ENCODE measurements around the gene ZNF98. TPM values are rescaled to one million over a fixed set of nuclear protein-coding genes. Genes with fewer than 3 reads are reported as not detected.

Gene ZNF98
- total RNA-seq (under 1 TPM; 0.25 to 0.75 TPM), polyA plus RNA-seq (under 1 TPM; 0.07 to 0.10 TPM)

DNA sequence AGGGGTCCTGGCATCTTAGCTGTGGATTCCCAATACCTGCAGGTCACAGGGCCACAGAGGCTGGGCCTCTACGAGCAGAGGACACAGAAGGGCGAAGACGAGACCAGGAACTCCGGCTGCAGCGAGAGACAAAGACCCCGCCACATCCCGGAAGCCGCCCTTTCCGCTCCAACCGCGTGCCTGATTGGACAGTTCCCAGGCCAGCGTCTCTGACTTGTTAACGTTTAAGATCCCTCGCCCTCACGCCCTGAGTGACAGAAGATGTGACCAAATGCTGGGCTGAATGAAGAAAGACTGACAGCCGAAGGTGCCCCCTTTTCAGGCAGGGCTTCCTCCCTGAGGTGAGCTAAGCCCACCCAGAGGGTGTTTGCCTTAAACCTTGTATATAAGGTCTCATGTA, at the start of gene ZNF98:
TSS of gene ZNF98 (minus strand) at position 136 of the 400 bp plus-strand sequence. CDS start at position 14, 122 bp downstream.
- no peaks in the 10 kb centered on the region for H3K36me3 ChIP-seq (ENCODE audit: control insufficient read depth in 4 of 4, insufficient read depth in 3 of 4, low read depth in 1 of 4, low read length in 3 of 4)
- no peak for DNase-seq (ENCODE audit: low spot score)
- 8% methylated on average over 16 of the region's 16 CpGs for WGBS
- no peaks in the 10 kb centered on the region for H3K4me1 ChIP-seq (ENCODE audit: control insufficient read depth in 4 of 4, insufficient read depth in 4 of 4, low read length in 3 of 4)
- H3K27me3 ChIP-seq (ENCODE audit: control insufficient read depth in 4 of 4, insufficient read depth in 4 of 4, low read length in 3 of 4): no peaks in the 10 kb centered on the region
- TF ChIP-seq, protein P1, sequence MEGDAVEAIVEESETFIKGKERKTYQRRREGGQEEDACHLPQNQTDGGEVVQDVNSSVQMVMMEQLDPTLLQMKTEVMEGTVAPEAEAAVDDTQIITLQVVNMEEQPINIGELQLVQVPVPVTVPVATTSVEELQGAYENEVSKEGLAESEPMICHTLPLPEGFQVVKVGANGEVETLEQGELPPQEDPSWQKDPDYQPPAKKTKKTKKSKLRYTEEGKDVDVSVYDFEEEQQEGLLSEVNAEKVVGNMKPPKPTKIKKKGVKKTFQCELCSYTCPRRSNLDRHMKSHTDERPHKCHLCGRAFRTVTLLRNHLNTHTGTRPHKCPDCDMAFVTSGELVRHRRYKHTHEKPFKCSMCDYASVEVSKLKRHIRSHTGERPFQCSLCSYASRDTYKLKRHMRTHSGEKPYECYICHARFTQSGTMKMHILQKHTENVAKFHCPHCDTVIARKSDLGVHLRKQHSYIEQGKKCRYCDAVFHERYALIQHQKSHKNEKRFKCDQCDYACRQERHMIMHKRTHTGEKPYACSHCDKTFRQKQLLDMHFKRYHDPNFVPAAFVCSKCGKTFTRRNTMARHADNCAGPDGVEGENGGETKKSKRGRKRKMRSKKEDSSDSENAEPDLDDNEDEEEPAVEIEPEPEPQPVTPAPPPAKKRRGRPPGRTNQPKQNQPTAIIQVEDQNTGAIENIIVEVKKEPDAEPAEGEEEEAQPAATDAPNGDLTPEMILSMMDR (IDR thresholded peaks at IDR 0.05; ENCODE audit: low read depth, low read length, missing input control): no peak
- TF ChIP-seq FOXA2 (IDR thresholded peaks at IDR 0.05): no peak
- TF ChIP-seq, protein P2, sequence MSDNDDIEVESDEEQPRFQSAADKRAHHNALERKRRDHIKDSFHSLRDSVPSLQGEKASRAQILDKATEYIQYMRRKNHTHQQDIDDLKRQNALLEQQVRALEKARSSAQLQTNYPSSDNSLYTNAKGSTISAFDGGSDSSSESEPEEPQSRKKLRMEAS (IDR thresholded peaks at IDR 0.05): no peak
- H3K27ac ChIP-seq (ENCODE audit: low read depth in 1 of 2, low read length in 2 of 2): no peak within 1 kb of the TSS
- peak within 1 kb of the TSS; percentile 11 to 54 (median 47) for H3K4me3 ChIP-seq (ENCODE audit: low read depth in 1 of 3, low read length in 3 of 3)
- H3K9ac ChIP-seq (ENCODE audit: low read depth in 1 of 2, low read length in 2 of 2): no peak within 1 kb of the TSS
- peaks cover 7 to 18% (median 14%) of the 10 kb centered on the region in 4 donors for H3K9me3 ChIP-seq (ENCODE audit: control insufficient read depth in 4 of 4, low read length in 3 of 4)

DNA sequence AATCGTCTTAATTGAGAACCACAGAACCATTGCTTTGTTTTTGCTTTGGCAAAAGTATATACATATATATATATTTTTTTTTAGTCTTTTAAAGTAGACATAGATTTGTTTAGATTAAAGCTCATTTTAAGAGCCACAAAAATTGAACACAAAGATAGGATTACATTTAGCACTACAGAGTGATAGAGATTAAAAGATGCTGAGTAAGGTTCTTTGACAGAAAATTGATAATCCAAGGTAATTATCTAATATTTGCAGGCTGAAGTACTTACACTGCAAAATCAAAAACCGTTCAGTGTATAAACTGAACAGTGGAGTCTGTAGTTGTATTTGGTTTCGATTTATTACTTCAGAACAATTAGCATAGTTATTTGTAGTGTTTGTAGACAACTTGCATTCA, 24.5 kb upstream of the ZNF98 start:
- Histone ChIP-seq H3K27me3 (ENCODE audit: control insufficient read depth in 4 of 4, insufficient read depth in 4 of 4, low read length in 3 of 4) (no peaks in the 10 kb centered on the region), H3K36me3 (ENCODE audit: control insufficient read depth in 4 of 4, insufficient read depth in 3 of 4, low read depth in 1 of 4, low read length in 3 of 4) (no peaks in the 10 kb centered on the region), H3K4me1 (ENCODE audit: control insufficient read depth in 4 of 4, insufficient read depth in 4 of 4, low read length in 3 of 4) (no peaks in the 10 kb centered on the region), H3K9ac (ENCODE audit: low read depth in 1 of 2, low read length in 2 of 2) (no peak overlapping the region), H3K4me3 (ENCODE audit: low read depth in 1 of 3, low read length in 3 of 3) (no peak overlapping the region), H3K27ac (ENCODE audit: low read depth in 1 of 2, low read length in 2 of 2) (no peak overlapping the region), H3K9me3 (ENCODE audit: control insufficient read depth in 4 of 4, low read length in 3 of 4) (peaks cover 2 to 14% (median 8%) of the 10 kb centered on the region in 4 donors)
- 62% methylated on average over 3 of the region's 3 CpGs for WGBS
- TF ChIP-seq NR2F2 (IDR thresholded peaks at IDR 0.05) (no peak), HNF4G (IDR thresholded peaks at IDR 0.05) (no peak), RAD21 (IDR thresholded peaks at IDR 0.05) (no peak)
- no peak for DNase-seq (ENCODE audit: low spot score)

- WGBS: 90% methylated on average over 2 of the region's 2 CpGs
- Histone ChIP-seq H3K27ac (ENCODE audit: low read depth in 1 of 2, low read length in 2 of 2) (no peak overlapping the region), H3K36me3 (ENCODE audit: control insufficient read depth in 4 of 4, insufficient read depth in 3 of 4, low read depth in 1 of 4, low read length in 3 of 4) (no peaks in the 10 kb centered on the region), H3K4me3 (ENCODE audit: low read depth in 1 of 3, low read length in 3 of 3) (no peak overlapping the region), H3K27me3 (ENCODE audit: control insufficient read depth in 4 of 4, insufficient read depth in 4 of 4, low read length in 3 of 4) (no peaks in the 10 kb centered on the region), H3K4me1 (ENCODE audit: control insufficient read depth in 4 of 4, insufficient read depth in 4 of 4, low read length in 3 of 4) (no peaks in the 10 kb centered on the region), H3K9me3 (ENCODE audit: control insufficient read depth in 4 of 4, low read length in 3 of 4) (peaks cover 0 to 18% (median 9%) of the 10 kb centered on the region in 4 donors), H3K9ac (ENCODE audit: low read depth in 1 of 2, low read length in 2 of 2) (no peak overlapping the region)
- TF ChIP-seq, protein P3, sequence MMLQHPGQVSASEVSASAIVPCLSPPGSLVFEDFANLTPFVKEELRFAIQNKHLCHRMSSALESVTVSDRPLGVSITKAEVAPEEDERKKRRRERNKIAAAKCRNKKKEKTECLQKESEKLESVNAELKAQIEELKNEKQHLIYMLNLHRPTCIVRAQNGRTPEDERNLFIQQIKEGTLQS (IDR thresholded peaks at IDR 0.05): no peak
- TF ChIP-seq, protein P2 (IDR thresholded peaks at IDR 0.05): no peak
- TF ChIP-seq, protein P4, sequence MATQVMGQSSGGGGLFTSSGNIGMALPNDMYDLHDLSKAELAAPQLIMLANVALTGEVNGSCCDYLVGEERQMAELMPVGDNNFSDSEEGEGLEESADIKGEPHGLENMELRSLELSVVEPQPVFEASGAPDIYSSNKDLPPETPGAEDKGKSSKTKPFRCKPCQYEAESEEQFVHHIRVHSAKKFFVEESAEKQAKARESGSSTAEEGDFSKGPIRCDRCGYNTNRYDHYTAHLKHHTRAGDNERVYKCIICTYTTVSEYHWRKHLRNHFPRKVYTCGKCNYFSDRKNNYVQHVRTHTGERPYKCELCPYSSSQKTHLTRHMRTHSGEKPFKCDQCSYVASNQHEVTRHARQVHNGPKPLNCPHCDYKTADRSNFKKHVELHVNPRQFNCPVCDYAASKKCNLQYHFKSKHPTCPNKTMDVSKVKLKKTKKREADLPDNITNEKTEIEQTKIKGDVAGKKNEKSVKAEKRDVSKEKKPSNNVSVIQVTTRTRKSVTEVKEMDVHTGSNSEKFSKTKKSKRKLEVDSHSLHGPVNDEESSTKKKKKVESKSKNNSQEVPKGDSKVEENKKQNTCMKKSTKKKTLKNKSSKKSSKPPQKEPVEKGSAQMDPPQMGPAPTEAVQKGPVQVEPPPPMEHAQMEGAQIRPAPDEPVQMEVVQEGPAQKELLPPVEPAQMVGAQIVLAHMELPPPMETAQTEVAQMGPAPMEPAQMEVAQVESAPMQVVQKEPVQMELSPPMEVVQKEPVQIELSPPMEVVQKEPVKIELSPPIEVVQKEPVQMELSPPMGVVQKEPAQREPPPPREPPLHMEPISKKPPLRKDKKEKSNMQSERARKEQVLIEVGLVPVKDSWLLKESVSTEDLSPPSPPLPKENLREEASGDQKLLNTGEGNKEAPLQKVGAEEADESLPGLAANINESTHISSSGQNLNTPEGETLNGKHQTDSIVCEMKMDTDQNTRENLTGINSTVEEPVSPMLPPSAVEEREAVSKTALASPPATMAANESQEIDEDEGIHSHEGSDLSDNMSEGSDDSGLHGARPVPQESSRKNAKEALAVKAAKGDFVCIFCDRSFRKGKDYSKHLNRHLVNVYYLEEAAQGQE (IDR thresholded peaks at IDR 0.05): no peak
- TF ChIP-seq HNF4A (conservative IDR thresholded peaks at IDR 0.05) (no peak), NR2F2 (IDR thresholded peaks at IDR 0.05) (no peak), FOXA1 (IDR thresholded peaks at IDR 0.05) (no peak)
- DNase-seq (ENCODE audit: low spot score): no peak
Observed at GRCh38 chr19:22438011-22438410, 15.9 kb upstream of the ZNF98 start.
